HCT116 (cell line): ENCODE measurements around the gene MCC. TPM values are rescaled to one million over a fixed set of nuclear protein-coding genes. Genes with fewer than 3 reads are reported as not detected.

Source experiments
- ATAC-seq: fragments of 200-7000 bp; cut with Tn5 transposase; 2 replicates; pipeline ENCODE4 v1.9.1; 2020; ENCODE audit warnings: mild to moderate bottlenecking, moderate library complexity
- BruUV-seq: library from RNA; stranded (reverse); fragments of 400-500 nt; replicated peaks from 2 replicates; lab custom pipeline; 2021; lab: Mats Ljungman, UMichigan
- CTCF ChIA-PET: fragments of 300-600 bp; sonication (Branson Sonifier 250); formaldehyde crosslinking; loops from one replicate; lab custom pipeline; 2021; ENCODE audit warnings: antibody characterized with exemption; lab: Charles Lee
- POLR2A ChIA-PET: fragments of 300-600, 350-600 bp; sonication (Branson Sonifier 250); formaldehyde crosslinking; loops from one replicate; lab custom pipeline; 2021; ENCODE audit warnings: antibody characterized with exemption; lab: Charles Lee
- RAD21 ChIA-PET, 2 experiments: fragments of 300-600 bp; sonication (Branson Sonifier 250); formaldehyde crosslinking; loops; one replicate each; lab custom pipeline; 2023; ENCODE audit warnings: low total read pairs in 2 of 2; ENCODE audit not compliant: uncharacterized antibody in 2 of 2, unreplicated experiment in 2 of 2, low non-redundant PET in 1 of 2; lab: Charles Lee
- DNase-seq: peaks from one replicate; pipeline ENCODE4 v3.0.0-alpha.2; 2010; ENCODE audit warnings: low read depth, low spot score
- H2AFZ ChIP-seq: fragments of 200-600 bp; shearing (Covaris generic), sonication (generic); 2 replicates; pipeline ENCODE4 v1.6.1; 2017; ENCODE audit warnings: low read depth, mixed run types, mixed read lengths, antibody characterized with exemption, low read length; ENCODE audit not compliant: poor library complexity, severe bottlenecking
- H3K27ac ChIP-seq: 2 replicates; pipeline ENCODE4 v1.5.1; 2012; ENCODE audit warnings: low read depth, low read length
- H3K27me3 ChIP-seq: fragments of 200-600 bp; sonication (generic); 2 replicates; pipeline ENCODE4 v1.6.1; 2016; ENCODE audit warnings: mixed run types, low read length, mixed read lengths; ENCODE audit not compliant: insufficient read depth
- H3K36me3 ChIP-seq, 2 experiments: fragments of 200-500 bp in 1 of 2; fragments of 200-600 bp in 1 of 2; sonication (Bioruptor generic) in 1 of 2; sonication (generic) in 1 of 2; 2 replicates each; pipeline versions ENCODE4 v1.5.1 to v1.6.1; 2014 to 2016; ENCODE audit warnings: low read length in 2 of 2, inconsistent platforms in 1 of 2, mixed read lengths in 1 of 2, mixed run types in 1 of 2; ENCODE audit not compliant: insufficient read depth in 2 of 2, control insufficient read depth in 1 of 2
- H3K4me1 ChIP-seq, 2 experiments: fragments of 200-600 bp in 1 of 2; sonication (generic) in 1 of 2; 2 replicates each; pipeline versions ENCODE4 v1.5.1 to v1.6.1; 2012 to 2017; ENCODE audit warnings: low read length in 2 of 2, inconsistent platforms in 1 of 2, mild to moderate bottlenecking in 1 of 2, mixed read lengths in 1 of 2, mixed run types in 1 of 2, moderate library complexity in 1 of 2; ENCODE audit not compliant: insufficient read depth in 2 of 2, control insufficient read depth in 1 of 2
- H3K4me2 ChIP-seq: fragments of 200-600 bp; sonication (generic); 2 replicates; pipeline ENCODE4 v1.6.1; 2017; ENCODE audit warnings: mixed run types, low read length, mixed read lengths
- H3K4me3 ChIP-seq, 2 experiments: fragments of 200-600 bp in 1 of 2; sonication (generic) in 1 of 2; replicated peaks in 1 of 2; 2 replicates each; pipeline ENCODE4 v1.5.1; 2011 to 2016; ENCODE audit warnings: low read length in 2 of 2, control low read depth in 1 of 2, low read depth in 1 of 2, mild to moderate bottlenecking in 1 of 2, mixed read lengths in 1 of 2, mixed run types in 1 of 2
- H3K79me2 ChIP-seq: fragments of 200-600 bp; sonication (generic); 2 replicates; pipeline ENCODE4 v1.6.1; 2017; ENCODE audit warnings: mild to moderate bottlenecking, mixed run types, low read length, moderate library complexity, mixed read lengths; ENCODE audit not compliant: insufficient read depth
- H3K9ac ChIP-seq: fragments of 200-600 bp; sonication (generic); 2 replicates; pipeline ENCODE4 v1.6.1; 2016; ENCODE audit warnings: low read length, mixed read lengths
- H3K9me2 ChIP-seq: fragments of 200-600 bp; sonication (generic), shearing (Covaris generic); 2 replicates; pipeline ENCODE4 v1.6.1; 2017; ENCODE audit warnings: mixed run types, mild to moderate bottlenecking, moderate library complexity; ENCODE audit not compliant: insufficient read depth
- H3K9me3 ChIP-seq, 2 experiments: fragments of 200-500 bp in 1 of 2; fragments of 200-600 bp in 1 of 2; sonication (Bioruptor generic) in 1 of 2; sonication (generic) in 1 of 2; 2 replicates each; pipeline ENCODE4 v1.6.1; 2014 to 2017; ENCODE audit warnings: low read length in 2 of 2, mixed read lengths in 2 of 2, inconsistent platforms in 1 of 2, low read depth in 1 of 2, mild to moderate bottlenecking in 1 of 2, mixed run types in 1 of 2, moderate library complexity in 1 of 2; ENCODE audit not compliant: control insufficient read depth in 1 of 2, insufficient read depth in 1 of 2
- H4K20me1 ChIP-seq: fragments of 200-600 bp; sonication (generic), shearing (Covaris generic); 2 replicates; pipeline ENCODE4 v1.6.1; 2017; ENCODE audit warnings: mixed run types, mild to moderate bottlenecking, moderate library complexity; ENCODE audit not compliant: insufficient read depth
- CBX3 ChIP-seq: IDR thresholded peaks from 2 replicates; pipeline ENCODE4 v1.6.1; 2012; ENCODE audit warnings: low read depth
- CEBPB ChIP-seq: IDR thresholded peaks from 2 replicates; pipeline ENCODE4 v1.6.1; 2012; ENCODE audit warnings: low read depth
- EGR1 ChIP-seq: IDR thresholded peaks from 2 replicates; pipeline ENCODE4 v1.6.1; 2012; ENCODE audit warnings: low read depth
- EZH2 ChIP-seq: fragments of 200-600 bp; sonication (generic); IDR thresholded peaks from 2 replicates; pipeline ENCODE4 v1.6.1; 2017; ENCODE audit warnings: antibody characterized with exemption, mixed run types
- EZH2phosphoT487 ChIP-seq: fragments of 200-600 bp; IDR thresholded peaks from 2 replicates; pipeline ENCODE4 v1.6.1; 2018; ENCODE audit warnings: antibody characterized with exemption, borderline replicate concordance
- FOSL1 ChIP-seq: IDR thresholded peaks from 2 replicates; pipeline ENCODE4 v1.6.1; 2012; ENCODE audit warnings: low read depth
- JUND ChIP-seq: IDR thresholded peaks from 2 replicates; pipeline ENCODE4 v1.6.1; 2012
- POLR2A ChIP-seq: IDR thresholded peaks from 2 replicates; pipeline ENCODE4 v1.7.0; 2011; ENCODE audit warnings: borderline replicate concordance; ENCODE audit not compliant: insufficient read depth, insufficient read length; ENCODE audit errors: extremely low read depth
- RAD21 ChIP-seq: IDR thresholded peaks from 2 replicates; pipeline ENCODE4 v1.6.1; 2012; ENCODE audit warnings: low read depth, mild to moderate bottlenecking
- SIN3A ChIP-seq: IDR thresholded peaks from 2 replicates; pipeline ENCODE4 v1.6.1; 2012; ENCODE audit warnings: low read depth
- SP1 ChIP-seq: IDR thresholded peaks from 2 replicates; pipeline ENCODE4 v1.6.1; 2012; ENCODE audit warnings: low read depth
- TCF7L2 ChIP-seq: IDR thresholded peaks from 2 replicates; pipeline ENCODE4 v1.7.0; 2011; ENCODE audit warnings: borderline replicate concordance, inconsistent platforms; ENCODE audit not compliant: insufficient read depth, insufficient read length; ENCODE audit errors: extremely low read depth
- YY1 ChIP-seq: IDR thresholded peaks from 2 replicates; pipeline ENCODE4 v1.6.1; 2011; ENCODE audit warnings: low read length, low read depth, moderate library complexity, mild to moderate bottlenecking; ENCODE audit not compliant: insufficient replicate concordance; ENCODE audit errors: extremely low read depth
- ZFX ChIP-seq: fragments of 450-650 bp; IDR thresholded peaks from 2 replicates; pipeline ENCODE4 v1.6.1; 2017
- intact Hi-C: fragments of 100-400 bp; cut with micrococcal nuclease; formaldehyde crosslinking; loops from 2 replicates; pipeline ENCODE4 v1.10.0; 2022
- total RNA-seq: library from RNA; stranded (reverse); gene quantifications from one replicate; pipeline ENCODE4 v1.2.1, GENCODE V29; 2021; ENCODE audit not compliant: unreplicated experiment
- TF ChIP-seq, protein P1 (sequence below): IDR thresholded peaks from 2 replicates; pipeline ENCODE4 v1.6.1; 2011; ENCODE audit warnings: mild to moderate bottlenecking, low read length, moderate library complexity; ENCODE audit not compliant: insufficient replicate concordance; ENCODE audit errors: extremely low read depth
- TF ChIP-seq, protein P2 (sequence below): IDR thresholded peaks from 2 replicates; pipeline ENCODE4 v1.6.1; 2012; ENCODE audit warnings: low read depth
- TF ChIP-seq, protein P3 (sequence below): IDR thresholded peaks from 2 replicates; pipeline ENCODE4 v1.6.1; 2012
- TF ChIP-seq, protein P4 (sequence below), 3 experiments: fragments of 200-600 bp in 1 of 3; sonication (generic) in 1 of 3; IDR thresholded peaks in 2 of 3; conservative IDR thresholded peaks in 1 of 3; 2 replicates each; pipeline ENCODE4 v1.5.1; 2012 to 2017; ENCODE audit warnings: low read depth in 2 of 3, low read length in 2 of 3, antibody characterized with exemption in 1 of 3, borderline replicate concordance in 1 of 3, control low read depth in 1 of 3, mild to moderate bottlenecking in 1 of 3, mixed read lengths in 1 of 3, mixed run types in 1 of 3, moderate library complexity in 1 of 3; ENCODE audit not compliant: insufficient read depth in 1 of 3
- TF ChIP-seq, protein P5 (sequence below): IDR thresholded peaks from 2 replicates; pipeline ENCODE4 v1.6.1; 2012

Gene MCC
- total RNA-seq, 1 experiment from 2014 or later, result 20.1 TPM

DNA sequence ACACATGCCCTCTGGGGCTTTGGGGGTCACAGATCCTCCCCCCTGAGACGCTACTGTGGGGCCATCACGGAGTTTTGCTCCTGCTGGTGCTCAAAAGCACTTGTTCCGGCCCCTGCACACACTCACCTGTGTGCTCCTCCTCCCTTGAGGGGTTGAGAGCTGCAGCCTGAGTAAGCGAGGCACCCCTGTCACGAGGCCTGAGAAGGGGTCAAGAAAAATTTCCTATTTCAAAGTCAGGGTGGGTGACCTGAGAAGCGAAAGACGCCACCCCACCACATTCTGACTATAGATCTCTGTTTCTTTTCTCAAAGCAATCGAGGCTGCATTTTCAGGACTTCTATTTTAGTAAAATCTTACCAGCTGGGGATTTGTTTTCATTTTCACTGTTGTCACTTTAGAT lies 373.2 kb downstream of the MCC start:
- POLR2A ChIA-PET, result no interaction called here
- CTCF ChIA-PET, result no interaction called here
- RAD21 ChIA-PET, result no interaction called here
- Histone ChIP-seq H3K9me3 (no peaks in the 10 kb centered on the region), H3K27me3 (no peaks in the 10 kb centered on the region), H3K4me3 (no peak overlapping the region), H3K4me2 (no peak overlapping the region), H3K79me2 (no peaks in the 10 kb centered on the region), H3K36me3 (no peaks in the 10 kb centered on the region), H3K27ac (no peak overlapping the region), H4K20me1 (no peaks in the 10 kb centered on the region), H2AFZ (no peak overlapping the region), H3K9ac (no peak overlapping the region), H3K9me2 (no peaks in the 10 kb centered on the region), H3K4me1 (no peaks in the 10 kb centered on the region)
- BruUV-seq, result no TSS peak
- intact Hi-C loops, result no loop called here
- DNase-seq (no peak), ATAC-seq (no peak)
- TF ChIP-seq RAD21 (no peak), CBX3 (no peak), EZH2 (no peak), EGR1 (no peak), FOSL1 (no peak), CEBPB (no peak), TCF7L2 (no peak), SIN3A (no peak), EZH2phosphoT487 (no peak), ZFX (no peak), SP1 (no peak), YY1 (no peak), JUND (no peak), POLR2A (no peak)
- TF ChIP-seq, protein P1, sequence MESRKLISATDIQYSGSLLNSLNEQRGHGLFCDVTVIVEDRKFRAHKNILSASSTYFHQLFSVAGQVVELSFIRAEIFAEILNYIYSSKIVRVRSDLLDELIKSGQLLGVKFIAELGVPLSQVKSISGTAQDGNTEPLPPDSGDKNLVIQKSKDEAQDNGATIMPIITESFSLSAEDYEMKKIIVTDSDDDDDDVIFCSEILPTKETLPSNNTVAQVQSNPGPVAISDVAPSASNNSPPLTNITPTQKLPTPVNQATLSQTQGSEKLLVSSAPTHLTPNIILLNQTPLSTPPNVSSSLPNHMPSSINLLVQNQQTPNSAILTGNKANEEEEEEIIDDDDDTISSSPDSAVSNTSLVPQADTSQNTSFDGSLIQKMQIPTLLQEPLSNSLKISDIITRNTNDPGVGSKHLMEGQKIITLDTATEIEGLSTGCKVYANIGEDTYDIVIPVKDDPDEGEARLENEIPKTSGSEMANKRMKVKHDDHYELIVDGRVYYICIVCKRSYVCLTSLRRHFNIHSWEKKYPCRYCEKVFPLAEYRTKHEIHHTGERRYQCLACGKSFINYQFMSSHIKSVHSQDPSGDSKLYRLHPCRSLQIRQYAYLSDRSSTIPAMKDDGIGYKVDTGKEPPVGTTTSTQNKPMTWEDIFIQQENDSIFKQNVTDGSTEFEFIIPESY, result no peak
- TF ChIP-seq, protein P2, sequence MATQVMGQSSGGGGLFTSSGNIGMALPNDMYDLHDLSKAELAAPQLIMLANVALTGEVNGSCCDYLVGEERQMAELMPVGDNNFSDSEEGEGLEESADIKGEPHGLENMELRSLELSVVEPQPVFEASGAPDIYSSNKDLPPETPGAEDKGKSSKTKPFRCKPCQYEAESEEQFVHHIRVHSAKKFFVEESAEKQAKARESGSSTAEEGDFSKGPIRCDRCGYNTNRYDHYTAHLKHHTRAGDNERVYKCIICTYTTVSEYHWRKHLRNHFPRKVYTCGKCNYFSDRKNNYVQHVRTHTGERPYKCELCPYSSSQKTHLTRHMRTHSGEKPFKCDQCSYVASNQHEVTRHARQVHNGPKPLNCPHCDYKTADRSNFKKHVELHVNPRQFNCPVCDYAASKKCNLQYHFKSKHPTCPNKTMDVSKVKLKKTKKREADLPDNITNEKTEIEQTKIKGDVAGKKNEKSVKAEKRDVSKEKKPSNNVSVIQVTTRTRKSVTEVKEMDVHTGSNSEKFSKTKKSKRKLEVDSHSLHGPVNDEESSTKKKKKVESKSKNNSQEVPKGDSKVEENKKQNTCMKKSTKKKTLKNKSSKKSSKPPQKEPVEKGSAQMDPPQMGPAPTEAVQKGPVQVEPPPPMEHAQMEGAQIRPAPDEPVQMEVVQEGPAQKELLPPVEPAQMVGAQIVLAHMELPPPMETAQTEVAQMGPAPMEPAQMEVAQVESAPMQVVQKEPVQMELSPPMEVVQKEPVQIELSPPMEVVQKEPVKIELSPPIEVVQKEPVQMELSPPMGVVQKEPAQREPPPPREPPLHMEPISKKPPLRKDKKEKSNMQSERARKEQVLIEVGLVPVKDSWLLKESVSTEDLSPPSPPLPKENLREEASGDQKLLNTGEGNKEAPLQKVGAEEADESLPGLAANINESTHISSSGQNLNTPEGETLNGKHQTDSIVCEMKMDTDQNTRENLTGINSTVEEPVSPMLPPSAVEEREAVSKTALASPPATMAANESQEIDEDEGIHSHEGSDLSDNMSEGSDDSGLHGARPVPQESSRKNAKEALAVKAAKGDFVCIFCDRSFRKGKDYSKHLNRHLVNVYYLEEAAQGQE, result no peak
- TF ChIP-seq, protein P3, sequence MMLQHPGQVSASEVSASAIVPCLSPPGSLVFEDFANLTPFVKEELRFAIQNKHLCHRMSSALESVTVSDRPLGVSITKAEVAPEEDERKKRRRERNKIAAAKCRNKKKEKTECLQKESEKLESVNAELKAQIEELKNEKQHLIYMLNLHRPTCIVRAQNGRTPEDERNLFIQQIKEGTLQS, result no peak
- TF ChIP-seq, protein P4, sequence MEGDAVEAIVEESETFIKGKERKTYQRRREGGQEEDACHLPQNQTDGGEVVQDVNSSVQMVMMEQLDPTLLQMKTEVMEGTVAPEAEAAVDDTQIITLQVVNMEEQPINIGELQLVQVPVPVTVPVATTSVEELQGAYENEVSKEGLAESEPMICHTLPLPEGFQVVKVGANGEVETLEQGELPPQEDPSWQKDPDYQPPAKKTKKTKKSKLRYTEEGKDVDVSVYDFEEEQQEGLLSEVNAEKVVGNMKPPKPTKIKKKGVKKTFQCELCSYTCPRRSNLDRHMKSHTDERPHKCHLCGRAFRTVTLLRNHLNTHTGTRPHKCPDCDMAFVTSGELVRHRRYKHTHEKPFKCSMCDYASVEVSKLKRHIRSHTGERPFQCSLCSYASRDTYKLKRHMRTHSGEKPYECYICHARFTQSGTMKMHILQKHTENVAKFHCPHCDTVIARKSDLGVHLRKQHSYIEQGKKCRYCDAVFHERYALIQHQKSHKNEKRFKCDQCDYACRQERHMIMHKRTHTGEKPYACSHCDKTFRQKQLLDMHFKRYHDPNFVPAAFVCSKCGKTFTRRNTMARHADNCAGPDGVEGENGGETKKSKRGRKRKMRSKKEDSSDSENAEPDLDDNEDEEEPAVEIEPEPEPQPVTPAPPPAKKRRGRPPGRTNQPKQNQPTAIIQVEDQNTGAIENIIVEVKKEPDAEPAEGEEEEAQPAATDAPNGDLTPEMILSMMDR (IDR thresholded peaks at IDR 0.05 in 2 of 3, conservative IDR thresholded peaks at IDR 0.05 in 1 of 3; ENCODE audit: borderline replicate concordance in 1 of 3, insufficient read depth in 1 of 3, low read depth in 2 of 3, low read length in 2 of 3), result no peak
- TF ChIP-seq, protein P5, sequence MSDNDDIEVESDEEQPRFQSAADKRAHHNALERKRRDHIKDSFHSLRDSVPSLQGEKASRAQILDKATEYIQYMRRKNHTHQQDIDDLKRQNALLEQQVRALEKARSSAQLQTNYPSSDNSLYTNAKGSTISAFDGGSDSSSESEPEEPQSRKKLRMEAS, result no peak
